Hematopoietic multipotent progenitor cell treated with erythropoietin and hydrocortisone succinate and interleukin-3 and kit ligand, for 8 days (in vitro differentiated cells): Measurements from ENCODE around the gene TMEM242.

Experiments
- DNase-seq: peaks from one replicate; pipeline ENCODE4 v3.0.0-alpha.2; 2015

The TMEM242 gene

GRCh38 chr6:157246048-157246630, 77.2 kb downstream of the TMEM242 start:
- DNase-seq: no peak

- no peak for DNase-seq
Observed at GRCh38 chr6:157245436-157245835, 77.9 kb downstream of the TMEM242 start.

- no peak for DNase-seq
Observed at GRCh38 chr6:157244780-157245179, 78.5 kb downstream of the TMEM242 start.

- no peak for DNase-seq
Observed at GRCh38 chr6:157244175-157244574, 79.1 kb downstream of the TMEM242 start.

GRCh38 chr6:157242791-157243190, 80.5 kb downstream of the TMEM242 start:
- DNase-seq: no peak

- DNase-seq: no peak
Observed at GRCh38 chr6:157240960-157241311, 82.4 kb downstream of the TMEM242 start.

- no peak for DNase-seq
Observed at GRCh38 chr6:157240059-157240959, 83.0 kb downstream of the TMEM242 start.

GRCh38 chr6:157239671-157240058, 83.7 kb downstream of the TMEM242 start:
- DNase-seq: no peak
